ENCODE data around the gene SPACA6. TPM values are rescaled to one million over a fixed set of nuclear protein-coding genes. Genes with fewer than 3 reads are reported as not detected.

SPACA6 gene
- total and polyA plus RNA-seq, 9 of the 15 experiments (the other 6 are each of a cell fraction or from before 2014, with no cell fraction given), result 1.3 to 17.3 (median 6.2) TPM

GRCh38 chr19:51735759-51736449, 42.8 kb downstream of the SPACA6 start:
- in situ Hi-C loops (cut with MboI), result no loop called here
- Histone ChIP-seq H3K4me1 (replicated peaks in 1 of 2; ENCODE audit: control insufficient read depth in 2 of 2, insufficient read depth in 2 of 2, low read length in 2 of 2) (peaks cover 7 to 21% of the 10 kb centered on the region in 2 experiments; a peak in 4 of 5 replicates), H3K9me1 (ENCODE audit: control insufficient read depth, insufficient read depth, low read length) (no peaks in the 10 kb centered on the region), H3K27ac (ENCODE audit: extremely low read depth, low read depth, low read length) (no peak overlapping the region), H4K20me1 (replicated peaks; ENCODE audit: control insufficient read depth, insufficient read depth, low read length) (no peaks in the 10 kb centered on the region; the same call in 1 of the 2 replicates), H3K9me3 (replicated peaks; ENCODE audit: control insufficient read depth, insufficient read depth, low read depth, low read length) (no peaks in the 10 kb centered on the region), H3K9ac (ENCODE audit: insufficient read depth in 1 of 2, low read depth in 2 of 2, low read length in 2 of 2) (no peak overlapping the region), H3K79me2 (ENCODE audit: control insufficient read depth, insufficient read depth, low read length) (no peaks in the 10 kb centered on the region), H3K36me3 (ENCODE audit: control insufficient read depth, insufficient read depth, low read length) (no peaks in the 10 kb centered on the region), H3K4me2 (ENCODE audit: insufficient read depth, low read length) (peak overlapping the region; percentile 18), H3K27me3 (ENCODE audit: control insufficient read depth in 2 of 2, insufficient read depth in 2 of 2, low read length in 2 of 2) (peaks cover 0 to 33% of the 10 kb centered on the region in 2 experiments; a peak in 3 of 5 replicates), H2AFZ (ENCODE audit: low read depth, low read length) (no peak overlapping the region), H3K4me3 (no peak overlapping the region)
- DNase-seq (ENCODE audit: extremely low read depth in 1 of 4, low spot score in 3 of 4), result peak in 2 of 4 experiments; percentile 45 to 68
- CTCF ChIA-PET (ENCODE audit: low intra/inter-chr PET ratio), result no interaction called here
- peak; percentile 15 for FAIRE-seq
- POLR2A ChIA-PET, result interaction anchor here (0.9 kb wide), 1 partner anchor 15 kb away, joined by 3 read pairs; no protein-coding TSS in a partner anchor
- 7% methylated on average over 10 of the region's 10 CpGs for WGBS (ENCODE audit: insufficient coverage, low coverage, missing lambda C conversion rate)
- ATAC-seq, result peak; percentile 67
- BruUV-seq (replicated peaks), result no TSS peak
- intact Hi-C loops (cut with micrococcal nuclease), result no loop called here
- TF ChIP-seq ZBTB12 (CRISPR knock-in tag; IDR thresholded peaks at IDR 0.05) (peak; percentile 52; the same call in 1 of the 2 replicates), JUND (IDR thresholded peaks at IDR 0.05; ENCODE audit: borderline replicate concordance, low read depth, low read length) (0 out of 2 replicates have a peak, but pooled peaks have one; percentile 51), JUND (tag; IDR thresholded peaks at IDR 0.05; ENCODE audit: borderline replicate concordance, low read depth, low read length) (no peak), CBFB (CRISPR knock-in tag; IDR thresholded peaks at IDR 0.05) (no peak), ZNF518B (CRISPR knock-in tag; IDR thresholded peaks at IDR 0.05) (no peak), CBFA2T2 (conservative IDR thresholded peaks at IDR 0.05) (peak; percentile 59), JUN (IDR thresholded peaks at IDR 0.05; ENCODE audit: borderline replicate concordance, low read depth, low read length) (peak; percentile 29; the same call in 1 of the 2 replicates), JUN (CRISPR knock-in tag; IDR thresholded peaks at IDR 0.05; ENCODE audit: borderline replicate concordance) (no peak), TCF3 (CRISPR knock-in tag; IDR thresholded peaks at IDR 0.05) (peak; percentile 71), CREM (IDR thresholded peaks at IDR 0.05; ENCODE audit: low read depth) (peak; percentile 43), ZNF395 (CRISPR knock-in tag; IDR thresholded peaks at IDR 0.05) (0 out of 2 replicates have a peak, but pooled peaks have one; percentile 34), CBFA2T3 (IDR thresholded peaks at IDR 0.05) (peak; percentile 74), RBM25 (IDR thresholded peaks at IDR 0.05; ENCODE audit: low read depth, low read length, severe bottlenecking) (no peak), ZNF121 (CRISPR knock-in tag; conservative IDR thresholded peaks at IDR 0.05) (peak; percentile 77)
- TF ChIP-seq, protein P1, sequence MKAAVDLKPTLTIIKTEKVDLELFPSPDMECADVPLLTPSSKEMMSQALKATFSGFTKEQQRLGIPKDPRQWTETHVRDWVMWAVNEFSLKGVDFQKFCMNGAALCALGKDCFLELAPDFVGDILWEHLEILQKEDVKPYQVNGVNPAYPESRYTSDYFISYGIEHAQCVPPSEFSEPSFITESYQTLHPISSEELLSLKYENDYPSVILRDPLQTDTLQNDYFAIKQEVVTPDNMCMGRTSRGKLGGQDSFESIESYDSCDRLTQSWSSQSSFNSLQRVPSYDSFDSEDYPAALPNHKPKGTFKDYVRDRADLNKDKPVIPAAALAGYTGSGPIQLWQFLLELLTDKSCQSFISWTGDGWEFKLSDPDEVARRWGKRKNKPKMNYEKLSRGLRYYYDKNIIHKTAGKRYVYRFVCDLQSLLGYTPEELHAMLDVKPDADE (conservative IDR thresholded peaks at IDR 0.05; ENCODE audit: control insufficient read depth, low read depth, low read length), result no peak
